Left kidney (tissue), 8 donors: ENCODE data around the gene SVIL. TPM values are rescaled to one million over a fixed set of nuclear protein-coding genes. Genes with fewer than 3 reads are reported as not detected.
A peak's percentile ranks its signal among the peaks of the same experiment; 100 is the strongest.

ENCODE experiments used
- DNase-seq: peaks from one replicate; pipeline ENCODE4 v3.0.0-alpha.2; 2013
- long read RNA-seq, 8 donors: transcript quantifications; one replicate each; lab custom pipeline, GENCODE V29; 2026
- polyA plus RNA-seq: library from polyadenylated mRNA; unstranded; fragments of 120-200 nt; gene quantifications from one replicate; pipeline ENCODE4 v1.2.1, GENCODE V29; 2013; ENCODE audit not compliant: insufficient read length

SVIL gene, protein sequence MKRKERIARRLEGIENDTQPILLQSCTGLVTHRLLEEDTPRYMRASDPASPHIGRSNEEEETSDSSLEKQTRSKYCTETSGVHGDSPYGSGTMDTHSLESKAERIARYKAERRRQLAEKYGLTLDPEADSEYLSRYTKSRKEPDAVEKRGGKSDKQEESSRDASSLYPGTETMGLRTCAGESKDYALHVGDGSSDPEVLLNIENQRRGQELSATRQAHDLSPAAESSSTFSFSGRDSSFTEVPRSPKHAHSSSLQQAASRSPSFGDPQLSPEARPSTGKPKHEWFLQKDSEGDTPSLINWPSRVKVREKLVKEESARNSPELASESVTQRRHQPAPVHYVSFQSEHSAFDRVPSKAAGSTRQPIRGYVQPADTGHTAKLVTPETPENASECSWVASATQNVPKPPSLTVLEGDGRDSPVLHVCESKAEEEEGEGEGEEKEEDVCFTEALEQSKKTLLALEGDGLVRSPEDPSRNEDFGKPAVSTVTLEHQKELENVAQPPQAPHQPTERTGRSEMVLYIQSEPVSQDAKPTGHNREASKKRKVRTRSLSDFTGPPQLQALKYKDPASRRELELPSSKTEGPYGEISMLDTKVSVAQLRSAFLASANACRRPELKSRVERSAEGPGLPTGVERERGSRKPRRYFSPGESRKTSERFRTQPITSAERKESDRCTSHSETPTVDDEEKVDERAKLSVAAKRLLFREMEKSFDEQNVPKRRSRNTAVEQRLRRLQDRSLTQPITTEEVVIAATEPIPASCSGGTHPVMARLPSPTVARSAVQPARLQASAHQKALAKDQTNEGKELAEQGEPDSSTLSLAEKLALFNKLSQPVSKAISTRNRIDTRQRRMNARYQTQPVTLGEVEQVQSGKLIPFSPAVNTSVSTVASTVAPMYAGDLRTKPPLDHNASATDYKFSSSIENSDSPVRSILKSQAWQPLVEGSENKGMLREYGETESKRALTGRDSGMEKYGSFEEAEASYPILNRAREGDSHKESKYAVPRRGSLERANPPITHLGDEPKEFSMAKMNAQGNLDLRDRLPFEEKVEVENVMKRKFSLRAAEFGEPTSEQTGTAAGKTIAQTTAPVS (N-terminal part only)
- polyA plus RNA-seq: 43.8 TPM
- long read RNA-seq, donor 1, partial matches to known transcripts: 8 of 8 reads
- long read RNA-seq, donor 1, other reads (novel, unspliced or antisense): 0 of 8 reads
- long read RNA-seq, donor 2, partial matches to known transcripts: 5 of 19 reads
- long read RNA-seq, donor 2, other reads (novel, unspliced or antisense): 14 of 19 reads
- long read RNA-seq, donor 3: 0 reads
- long read RNA-seq, donor 4: 0 reads
- long read RNA-seq, donor 5, partial matches to known transcripts: 9 of 15 reads
- long read RNA-seq, donor 5, other reads (novel, unspliced or antisense): 6 of 15 reads
- long read RNA-seq, donor 6, partial matches to known transcripts: 9 of 21 reads
- long read RNA-seq, donor 6, other reads (novel, unspliced or antisense): 12 of 21 reads
- long read RNA-seq, donor 7: 0 reads
- long read RNA-seq, donor 8: 0 reads

GRCh38 chr10:29634764-29635625 is at the start of gene SVIL:
Gene SVIL (minus strand): TSS chr10:29634971. CDS start chr10:29555058, 79,913 bp downstream.
- peak; percentile 66 for DNase-seq

DNA sequence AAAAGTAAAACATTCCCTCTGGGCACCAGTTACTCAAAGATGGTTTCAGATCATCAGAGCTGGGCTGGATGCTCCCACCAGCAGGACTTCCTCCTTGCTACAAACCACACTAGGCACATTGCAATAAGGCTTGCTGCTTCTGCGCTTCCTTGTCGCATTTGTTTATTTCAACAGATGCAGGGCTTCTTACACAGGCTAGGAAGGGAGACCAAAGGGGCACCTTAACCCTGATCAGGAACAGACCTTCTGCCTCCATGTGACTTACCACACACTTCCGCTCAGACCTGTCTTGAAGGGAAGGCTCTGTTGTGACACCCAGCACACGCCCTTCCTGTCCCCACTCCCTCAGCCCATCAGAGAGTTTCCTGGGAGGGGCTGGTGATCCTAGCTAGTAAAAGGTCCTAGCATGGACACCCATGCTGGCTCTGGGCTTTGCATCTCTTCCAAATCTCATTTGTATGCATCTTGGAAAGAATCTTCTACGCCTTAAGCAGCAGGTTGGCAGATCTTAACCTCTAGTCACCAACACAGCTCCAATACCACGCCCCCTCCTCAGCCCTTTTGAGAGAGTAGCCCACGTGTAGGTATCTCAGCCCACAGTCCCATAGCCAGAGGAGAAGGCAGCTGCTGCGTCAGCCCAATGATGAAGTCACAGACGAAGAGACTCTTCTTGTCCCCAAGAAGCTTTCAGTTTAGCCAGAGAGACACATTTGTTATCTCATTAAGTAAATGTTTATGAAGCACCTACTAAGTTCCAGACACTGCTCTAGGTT is 47.1 kb upstream of the SVIL start:
- DNase-seq: no peak

- no peak for DNase-seq
Measured at GRCh38 chr10:29680091-29680490, 45.3 kb upstream of the SVIL start.

DNA sequence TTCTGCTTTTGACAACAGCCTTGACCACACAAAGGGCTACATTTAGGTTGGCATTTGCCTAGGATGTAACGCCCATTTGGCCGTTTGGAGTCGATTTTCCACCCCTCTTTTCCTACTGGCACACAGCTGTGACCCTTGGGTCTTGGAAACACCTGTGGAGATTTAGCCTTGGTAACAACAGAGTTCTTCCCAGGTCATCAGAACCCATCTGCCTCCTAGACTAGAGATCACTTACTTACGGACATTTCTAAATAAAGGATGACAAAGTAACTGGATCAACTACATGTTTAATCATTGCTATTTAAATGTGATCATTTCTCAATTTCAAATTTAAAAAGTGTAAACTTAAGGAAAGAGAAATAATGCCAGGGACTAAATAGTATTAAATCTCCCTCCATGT is 42.0 kb upstream of the SVIL start:
- DNase-seq: no peak

- DNase-seq: no peak
Measured at GRCh38 chr10:29675984-29676383, 41.2 kb upstream of the SVIL start.

DNA sequence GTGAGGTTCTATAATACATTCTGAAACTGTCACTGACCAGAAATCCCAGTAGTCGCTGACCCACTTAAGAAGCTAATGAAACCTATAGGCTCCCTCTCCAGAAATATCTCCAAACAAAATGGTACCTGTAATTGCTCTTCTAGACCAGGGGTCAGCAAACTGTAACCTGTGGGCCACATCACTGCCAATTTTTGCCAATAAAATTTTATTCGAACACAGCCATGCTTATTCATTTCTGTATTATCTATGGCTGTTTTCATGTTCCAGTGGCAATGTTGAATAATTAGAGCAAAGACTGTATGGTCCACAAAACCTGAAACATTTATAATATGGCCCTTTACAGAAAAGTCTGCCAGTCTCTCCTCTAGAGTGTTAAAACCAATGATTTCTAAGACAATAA is 37.2 kb upstream of the SVIL start:
- DNase-seq: no peak

DNA sequence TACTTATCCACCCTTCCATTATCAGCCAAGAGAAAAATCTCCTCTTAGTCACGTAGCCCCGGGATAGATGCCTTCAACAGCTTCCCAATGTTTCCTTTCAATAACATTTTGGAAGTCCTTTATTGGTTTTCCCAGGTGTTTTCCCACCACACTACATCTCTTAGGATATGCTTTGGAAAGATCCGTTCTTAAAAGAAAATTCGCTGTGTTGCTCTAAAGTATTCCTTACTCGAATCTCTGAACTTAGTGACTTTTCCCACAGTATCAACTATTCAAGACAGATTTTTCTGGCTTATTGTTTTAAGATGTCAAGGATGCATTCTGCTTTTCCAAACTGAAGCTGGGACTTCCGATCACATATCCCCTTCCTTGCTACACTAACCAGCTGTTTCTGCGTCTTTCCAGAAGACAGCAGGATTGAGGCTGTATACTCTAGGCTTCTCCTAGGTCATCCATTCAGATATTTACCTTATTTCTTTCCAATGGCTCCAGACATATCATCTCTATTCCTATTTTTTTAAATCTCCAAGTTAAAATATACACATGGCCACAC is 36.5 kb upstream of the SVIL start:
- DNase-seq: no peak

DNA sequence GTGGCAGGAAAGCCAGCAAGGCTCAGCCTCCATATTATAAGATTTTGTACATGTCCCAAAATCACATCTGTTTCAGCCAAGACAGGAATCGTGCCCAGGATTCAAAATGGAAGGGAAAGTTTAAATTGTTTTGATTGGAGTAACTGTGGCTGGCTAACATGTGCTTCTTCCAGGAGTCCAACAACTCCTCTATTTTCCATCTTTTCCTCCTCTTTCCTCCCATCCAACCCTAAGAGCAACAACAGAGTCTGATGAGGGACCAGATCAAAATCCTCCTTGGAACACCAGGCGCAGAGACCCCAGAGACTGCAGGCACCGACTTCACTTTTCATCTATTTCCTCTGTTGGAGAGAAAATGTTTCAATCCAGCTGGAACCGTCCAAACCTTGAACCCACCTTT is 36.0 kb upstream of the SVIL start:
- DNase-seq: no peak

GRCh38 chr10:29669149-29669548 is 34.4 kb upstream of the SVIL start:
- no peak for DNase-seq

- DNase-seq: no peak
Measured at GRCh38 chr10:29668628-29669027, 33.9 kb upstream of the SVIL start.

DNA sequence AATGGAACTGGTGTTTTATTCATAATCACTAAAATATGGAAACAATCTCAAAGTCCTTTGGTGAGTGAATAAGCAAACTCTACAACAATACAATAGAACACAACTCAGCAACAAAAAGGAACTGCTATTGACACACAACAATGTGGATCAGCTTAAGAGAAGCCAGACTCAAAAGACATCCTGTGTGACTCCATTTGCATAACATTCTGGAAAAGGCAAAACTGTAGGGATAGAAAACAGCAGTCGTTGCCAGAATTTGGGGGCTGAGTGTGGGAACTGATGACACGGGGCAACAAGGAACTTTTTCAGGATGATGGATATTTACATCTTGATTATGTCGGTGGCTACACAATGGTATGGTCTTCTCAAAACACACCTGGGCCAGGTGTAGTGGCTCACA is 32.4 kb upstream of the SVIL start:
- no peak for DNase-seq

DNA sequence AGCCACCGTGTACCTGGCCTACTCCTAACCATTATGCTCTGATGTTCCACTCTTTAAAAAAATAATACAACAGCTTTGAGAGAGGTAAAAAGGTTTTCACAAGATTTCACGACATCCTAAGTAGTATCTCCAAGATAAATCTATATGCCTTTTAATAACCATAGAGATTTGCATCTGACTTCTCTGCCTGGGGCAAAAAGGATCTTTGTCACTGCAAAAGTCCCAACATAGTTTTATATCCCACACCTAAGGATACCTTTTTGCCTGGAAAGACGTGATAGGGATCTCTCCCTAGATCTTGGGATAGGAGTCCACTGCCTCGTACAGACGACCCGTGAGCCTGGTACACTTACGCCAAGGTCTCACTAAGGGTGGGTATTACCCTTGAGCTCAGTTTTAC is 31.4 kb upstream of the SVIL start:
- no peak for DNase-seq

DNA sequence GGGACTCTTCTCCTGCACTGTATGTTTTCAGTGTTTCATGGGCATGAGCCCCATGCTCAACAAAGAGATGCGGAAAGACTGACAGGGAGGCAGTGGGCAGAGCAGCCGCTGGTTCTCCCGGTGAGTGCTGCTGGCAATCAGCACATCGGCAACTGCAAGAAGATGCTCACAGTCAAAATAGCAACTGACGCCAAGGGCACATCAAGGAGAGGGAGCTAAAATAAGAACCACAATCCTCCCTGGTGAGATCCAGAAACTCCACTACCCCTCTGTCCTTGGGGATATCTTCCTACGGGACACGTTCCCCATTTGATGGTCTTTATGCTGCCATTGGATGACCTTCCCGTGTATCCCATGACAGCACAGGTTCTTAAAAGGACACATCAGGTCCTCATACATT is 28.9 kb upstream of the SVIL start:
- no peak for DNase-seq

GRCh38 chr10:29658984-29659965 is 24.5 kb upstream of the SVIL start:
- no peak for DNase-seq

DNA sequence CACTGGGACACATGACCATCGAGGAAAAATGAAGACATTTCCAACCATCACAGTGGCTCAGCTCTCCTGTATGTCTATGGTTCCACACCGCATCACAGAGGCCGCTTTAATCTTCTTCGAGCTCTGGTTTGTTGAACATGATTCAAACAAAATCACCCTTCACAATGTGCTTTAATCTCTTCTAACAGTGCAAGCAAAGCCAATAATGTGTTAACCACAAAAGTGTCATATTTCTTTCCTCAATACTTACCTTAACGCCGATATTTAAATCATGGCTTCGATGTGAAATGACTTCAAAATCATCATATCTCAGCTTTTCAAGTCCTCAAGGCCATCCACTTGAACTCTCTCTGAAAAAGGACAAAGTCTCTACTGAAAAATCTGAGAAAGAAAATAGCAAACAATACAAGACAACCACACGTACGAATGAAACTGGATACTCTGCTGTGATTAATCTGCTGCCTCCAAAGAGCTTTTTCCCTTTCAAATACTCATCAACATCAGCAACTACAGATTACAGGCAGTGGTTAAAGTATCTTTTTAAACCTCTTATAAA is 23.0 kb upstream of the SVIL start:
- no peak for DNase-seq

GRCh38 chr10:29656451-29656992 is 21.8 kb upstream of the SVIL start:
- no peak for DNase-seq

DNA sequence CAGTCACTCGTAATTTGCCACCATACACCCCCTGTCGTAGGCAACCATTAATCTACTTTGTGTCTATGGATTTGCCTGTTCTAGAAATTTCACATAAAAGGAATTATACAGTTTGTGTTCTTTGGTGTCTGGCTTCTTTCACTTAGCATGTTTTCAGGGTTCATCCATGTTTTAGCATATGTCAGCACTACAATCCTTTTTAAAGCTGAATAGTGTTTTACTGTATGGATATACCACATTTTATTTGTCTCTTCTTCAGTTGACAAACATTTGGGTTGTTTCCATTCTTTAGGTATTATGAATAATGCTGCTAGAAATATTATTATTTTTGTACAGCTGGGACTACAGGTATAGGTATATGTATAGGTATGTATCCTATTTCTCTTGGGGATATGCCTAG is 17.4 kb upstream of the SVIL start:
- DNase-seq: no peak

DNA sequence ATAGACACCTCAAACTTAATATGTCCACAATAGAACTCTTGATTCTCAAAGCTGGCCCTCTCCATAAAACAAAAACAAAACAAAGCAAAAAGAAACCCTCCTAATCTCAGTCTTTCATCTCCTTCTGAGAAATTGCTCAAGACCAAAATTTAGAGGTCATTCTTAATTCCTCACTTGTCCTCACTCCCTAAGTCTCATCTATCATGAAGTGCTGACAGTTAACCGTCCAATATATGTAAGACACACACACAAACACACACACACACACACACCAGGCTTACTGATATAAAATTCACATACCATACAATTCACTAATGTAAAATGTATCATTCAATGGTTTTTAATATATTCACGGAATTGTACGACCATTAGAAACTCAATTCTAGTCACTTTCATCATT is 17.0 kb upstream of the SVIL start:
- DNase-seq: no peak
